HEK293T (cell line): ENCODE results near the gene SLC17A3.

Experiments
- CTCF ChIA-PET: fragments of 350-600 bp; formaldehyde crosslinking; extraction: SDS; loops from one replicate; lab custom pipeline; 2021; ENCODE audit warnings: antibody characterized with exemption, inconsistent platforms; lab: Yijun Ruan, JAX
- POLR2A ChIA-PET: fragments of 350-600 bp; formaldehyde crosslinking; extraction: SDS; loops from one replicate; lab custom pipeline; 2020; ENCODE audit warnings: antibody characterized with exemption, inconsistent platforms; lab: Yijun Ruan, JAX
- DNase-seq: peaks from one replicate; pipeline ENCODE4 v3.0.0; 2012; ENCODE audit warnings: mixed read lengths; ENCODE audit errors: extremely low spot score
- ARNT ChIP-seq: fragments of 450-650 bp; IDR thresholded peaks from 2 replicates; pipeline ENCODE4 v1.6.1; 2017; ENCODE audit warnings: mild to moderate bottlenecking
- BHLHE40 ChIP-seq: fragments of 450-650 bp; IDR thresholded peaks from 2 replicates; pipeline ENCODE4 v1.6.1; 2016; ENCODE audit warnings: mild to moderate bottlenecking, moderate library complexity, borderline replicate concordance
- CTBP1 ChIP-seq: fragments of 450-650 bp; IDR thresholded peaks from 2 replicates; pipeline ENCODE4 v1.6.1; 2016; ENCODE audit warnings: borderline replicate concordance
- ELF4 ChIP-seq: fragments of 450-650 bp; IDR thresholded peaks from 2 replicates; pipeline ENCODE4 v1.6.1; 2017; ENCODE audit warnings: antibody characterized with exemption
- FOXA1 ChIP-seq: fragments of 450-650 bp; IDR thresholded peaks from 2 replicates; pipeline ENCODE4 v1.6.1; 2016; ENCODE audit warnings: mild to moderate bottlenecking
- FOXK2 ChIP-seq: fragments of 450-650 bp; IDR thresholded peaks from 2 replicates; pipeline ENCODE4 v1.6.1; 2016; ENCODE audit warnings: mild to moderate bottlenecking
- FOXM1 ChIP-seq: fragments of 450-650 bp; IDR thresholded peaks from 2 replicates; pipeline ENCODE4 v1.6.1; 2017; ENCODE audit warnings: mild to moderate bottlenecking, borderline replicate concordance
- HDGF ChIP-seq: fragments of 450-650 bp; IDR thresholded peaks from 2 replicates; pipeline ENCODE4 v1.6.1; 2017; ENCODE audit warnings: antibody characterized with exemption, borderline replicate concordance
- L3MBTL2 ChIP-seq: fragments of 450-650 bp; conservative IDR thresholded peaks from 2 replicates; pipeline ENCODE4 v1.6.1; 2016; ENCODE audit warnings: mild to moderate bottlenecking
- LEF1 ChIP-seq: fragments of 450-650 bp; IDR thresholded peaks from 2 replicates; pipeline ENCODE4 v1.6.1; 2017; ENCODE audit warnings: mild to moderate bottlenecking, borderline replicate concordance
- NFRKB ChIP-seq: fragments of 450-650 bp; IDR thresholded peaks from 2 replicates; pipeline ENCODE4 v1.6.1; 2016; ENCODE audit warnings: mild to moderate bottlenecking, moderate library complexity
- PKNOX1 ChIP-seq: fragments of 450-650 bp; IDR thresholded peaks from 2 replicates; pipeline ENCODE4 v1.6.1; 2016
- SP1 ChIP-seq: fragments of 450-650 bp; IDR thresholded peaks from 2 replicates; pipeline ENCODE4 v1.6.1; 2017
- SUZ12 ChIP-seq: fragments of 450-650 bp; IDR thresholded peaks from 2 replicates; pipeline ENCODE4 v1.6.1; 2016; ENCODE audit warnings: mild to moderate bottlenecking
- TARDBP ChIP-seq: fragments of 450-650 bp; IDR thresholded peaks from 2 replicates; pipeline ENCODE4 v1.6.1; 2016
- ZNF384 ChIP-seq: fragments of 450-650 bp; IDR thresholded peaks from 2 replicates; pipeline ENCODE4 v1.6.1; 2016

Gene SLC17A3

DNA sequence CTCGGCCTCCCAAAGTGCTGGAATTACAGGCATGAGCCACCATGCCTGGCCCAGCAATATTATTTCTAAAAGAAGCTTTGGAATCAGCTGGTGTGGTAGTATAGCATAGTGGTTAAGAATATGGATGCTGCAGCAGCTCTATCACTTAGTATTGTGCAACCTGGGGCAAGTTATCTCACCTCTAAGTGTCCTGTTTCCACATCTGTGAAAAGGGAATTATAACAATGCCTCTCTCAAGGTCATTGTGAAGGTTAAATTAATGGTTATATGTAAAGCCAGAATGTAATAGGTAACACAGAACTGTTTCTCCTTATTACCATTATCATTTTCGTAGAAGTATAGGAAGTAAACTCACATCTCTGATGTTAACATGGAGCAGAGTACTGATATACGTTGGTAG, 42.3 kb upstream of the SLC17A3 start:
- ChIA-PET POLR2A (interaction anchor here (1.0 kb wide), 1 partner anchor 110 kb away, joined by 3 read pairs; no protein-coding TSS in a partner anchor), CTCF (no interaction called here)
- TF ChIP-seq TARDBP, result no peak
- TF ChIP-seq ELF4, result no peak
- no peak for TF ChIP-seq ZNF384
- no peak for TF ChIP-seq FOXA1
- no peak for TF ChIP-seq SP1
- no peak for TF ChIP-seq PKNOX1
- TF ChIP-seq HDGF, result no peak
- no peak for TF ChIP-seq L3MBTL2
- TF ChIP-seq SUZ12, result no peak
- DNase-seq, result no peak

DNA sequence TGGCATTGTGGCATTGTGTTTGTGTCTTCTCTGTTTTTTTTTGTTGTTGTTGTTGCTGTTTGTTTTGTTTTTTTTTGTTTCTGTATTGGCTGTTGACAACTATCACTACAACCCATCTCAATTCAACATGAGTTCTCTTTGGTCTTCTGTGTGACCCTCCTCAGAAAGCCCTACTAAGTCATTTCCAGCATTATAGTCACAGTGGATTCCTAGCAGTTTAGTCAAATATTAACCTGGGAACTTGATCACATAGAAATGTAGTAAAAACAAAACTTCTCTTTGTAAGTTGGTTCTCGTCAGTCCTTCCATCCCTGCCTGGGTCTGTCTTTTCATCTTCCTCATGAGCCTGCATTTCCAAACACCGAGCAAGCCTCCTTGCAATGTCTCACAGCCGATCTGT, 39.7 kb upstream of the SLC17A3 start:
- TF ChIP-seq CTBP1, result no peak
- CTCF ChIA-PET, result no interaction called here
- no peak for DNase-seq
- POLR2A ChIA-PET, result no interaction called here

DNA sequence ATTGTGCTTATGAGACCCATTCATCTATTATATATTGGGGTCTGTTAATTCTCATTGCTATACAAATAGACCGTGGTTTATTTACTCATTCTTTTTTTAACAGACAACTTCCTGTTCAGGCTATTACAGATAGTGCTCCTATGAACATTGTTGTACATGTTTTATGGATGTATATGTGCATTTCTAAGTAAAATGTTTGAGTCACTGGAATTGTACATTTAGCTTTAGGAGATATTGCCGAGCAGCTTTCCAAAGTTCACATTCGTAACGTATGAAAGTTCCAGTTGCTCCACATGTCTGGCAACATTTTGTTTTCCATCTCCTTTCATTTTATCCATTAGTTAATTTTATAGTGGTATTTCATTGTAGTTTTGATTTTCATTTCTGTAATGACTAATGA, 37.3 kb upstream of the SLC17A3 start:
- CTCF ChIA-PET, result no interaction called here
- TF ChIP-seq FOXK2, result no peak
- TF ChIP-seq NFRKB, result no peak
- TF ChIP-seq L3MBTL2, result no peak
- no peak for TF ChIP-seq TARDBP
- TF ChIP-seq PKNOX1, result no peak
- no peak for TF ChIP-seq CTBP1
- TF ChIP-seq ZNF384, result no peak
- TF ChIP-seq ARNT, result no peak
- TF ChIP-seq LEF1, result no peak
- no peak for TF ChIP-seq HDGF
- TF ChIP-seq FOXM1, result no peak
- POLR2A ChIA-PET, result no interaction called here
- no peak for DNase-seq

DNA sequence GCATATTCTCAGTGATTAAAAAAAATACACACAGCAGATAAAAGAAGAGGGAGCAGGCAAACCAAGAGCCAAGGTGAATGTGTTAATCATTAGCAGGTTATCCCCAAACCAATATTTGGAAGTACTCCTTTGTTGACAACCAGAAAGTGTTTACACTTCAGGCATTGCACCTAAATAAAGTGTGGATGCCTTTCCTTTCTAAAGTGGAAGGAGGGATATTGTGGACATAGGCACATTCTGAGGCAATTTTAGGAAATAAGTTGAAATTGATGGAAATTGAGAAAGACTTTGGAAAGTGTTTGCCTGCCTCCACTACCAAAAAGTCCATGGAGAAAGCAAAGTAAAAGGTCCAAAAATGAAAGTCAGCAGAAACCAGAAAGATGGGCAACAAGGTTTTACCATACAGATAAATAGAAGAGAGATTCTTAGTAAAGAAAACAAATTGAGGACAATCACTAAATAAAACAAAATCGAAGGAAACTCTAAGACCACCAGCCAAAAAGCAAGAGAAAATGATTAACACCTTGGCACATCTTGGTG, 33.5 kb upstream of the SLC17A3 start:
- TF ChIP-seq ELF4 (no peak), CTBP1 (no peak), NFRKB (no peak), LEF1 (no peak), TARDBP (no peak), SP1 (no peak), BHLHE40 (no peak), ZNF384 (no peak), ARNT (no peak), L3MBTL2 (no peak), FOXK2 (no peak), FOXM1 (no peak), SUZ12 (no peak), FOXA1 (no peak), PKNOX1 (no peak), HDGF (no peak)
- DNase-seq, result no peak
- ChIA-PET POLR2A (no interaction called here), CTCF (no interaction called here)

DNA sequence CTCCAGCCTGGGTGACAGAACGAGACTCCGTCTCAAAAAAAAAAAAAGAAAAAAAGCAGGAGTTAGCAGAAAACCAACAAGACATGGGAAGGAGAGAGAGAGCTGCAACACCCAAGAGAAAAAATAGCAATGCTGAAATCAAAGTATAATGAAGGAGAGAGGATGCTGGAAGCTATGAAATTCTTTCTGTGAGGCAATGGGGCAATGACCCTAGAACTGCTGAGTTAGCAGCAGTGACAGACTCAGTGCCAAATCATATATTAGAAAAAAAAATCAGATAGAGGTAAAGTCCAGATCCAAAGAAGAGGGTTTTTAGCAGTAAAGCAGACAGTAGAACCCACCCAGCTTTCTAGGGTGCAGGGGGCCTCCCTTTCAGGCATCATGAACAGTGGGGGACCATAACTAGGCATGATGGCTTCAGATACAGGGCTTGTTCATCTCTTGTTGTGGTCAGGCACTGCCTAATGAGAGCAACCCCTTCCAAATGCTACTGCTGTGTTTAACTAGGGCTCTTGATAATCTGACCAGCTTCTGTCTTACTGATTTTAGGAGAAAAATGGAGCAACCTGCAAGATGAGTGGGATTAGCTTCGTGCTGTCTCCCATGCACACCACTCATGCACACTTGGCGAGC, 29.5 kb upstream of the SLC17A3 start:
- CTCF ChIA-PET, result interaction anchor here (0.9 kb wide), 1 partner anchor 41 kb away, joined by 3 read pairs; no protein-coding TSS in a partner anchor
- POLR2A ChIA-PET, result no interaction called here
- no peak for DNase-seq
- TF ChIP-seq LEF1 (no peak), CTBP1 (no peak), FOXA1 (no peak), ZNF384 (no peak), FOXK2 (no peak), PKNOX1 (no peak), TARDBP (no peak), NFRKB (no peak), SUZ12 (no peak), ELF4 (no peak)

GRCh38 chr6:25902071-25902470, 28.0 kb upstream of the SLC17A3 start:
- CTCF ChIA-PET, result interaction anchor here (0.7 kb wide), 1 partner anchor 195 kb away, joined by 3 read pairs; no protein-coding TSS in a partner anchor

More at GRCh38 chr6:25902071-25902470, 28.0 kb upstream of the SLC17A3 start:
- POLR2A ChIA-PET, result no interaction called here
- TF ChIP-seq CTBP1 (no peak), PKNOX1 (no peak), FOXA1 (no peak), FOXK2 (no peak), HDGF (no peak), LEF1 (no peak), BHLHE40 (no peak), NFRKB (no peak), SUZ12 (no peak)
- no peak for DNase-seq
